Breast epithelium (tissue), 4 donors: ENCODE measurements around the gene ARHGAP15. TPM values are rescaled to one million over a fixed set of nuclear protein-coding genes. Genes with fewer than 3 reads are reported as not detected.

Experiments
- DNase-seq, 2 donors: peaks; one replicate each; pipeline ENCODE4 v3.0.0-alpha.2; 2019; ENCODE audit warnings: low spot score in 2 of 2
- H3K27ac ChIP-seq, 2 donors: fragments of 200-600 bp; sonication (generic) in 1 of 2; one replicate each; pipeline ENCODE4 v1.5.1; 2016 to 2019; ENCODE audit warnings: mild to moderate bottlenecking in 1 of 2
- H3K27me3 ChIP-seq, 2 donors: fragments of 200-600 bp; sonication (generic) in 1 of 2; one replicate each; pipeline versions ENCODE4 v1.5.1 to v1.6.0; 2017 to 2019; ENCODE audit warnings: control low read depth in 1 of 2, mild to moderate bottlenecking in 1 of 2
- H3K36me3 ChIP-seq: fragments of 200-600 bp; one replicate; pipeline ENCODE4 v1.5.1; 2019
- H3K4me1 ChIP-seq, 2 donors: fragments of 200-600 bp; sonication (generic); one replicate each; pipeline ENCODE4 v1.5.1; 2016 to 2019; ENCODE audit warnings: control low read depth in 1 of 2
- H3K4me3 ChIP-seq, 3 donors: fragments of 200-600 bp; sonication (generic); 1 replicate in 2 of 3; 2 replicates in 1 of 3; pipeline ENCODE4 v1.5.1; 2016 to 2019; ENCODE audit warnings: mild to moderate bottlenecking in 3 of 3, moderate library complexity in 2 of 3
- H3K9me3 ChIP-seq, 2 donors: fragments of 200-600 bp; sonication (generic) in 1 of 2; one replicate each; pipeline ENCODE4 v1.5.1; 2016 to 2019; ENCODE audit warnings: control low read depth in 1 of 2
- CTCF ChIP-seq, 3 donors: fragments of 450-650 bp; IDR thresholded peaks; one replicate each; pipeline ENCODE4 v1.5.1; 2016 to 2017; ENCODE audit warnings: antibody characterized with exemption in 3 of 3, mild to moderate bottlenecking in 3 of 3, moderate library complexity in 3 of 3
- POLR2A ChIP-seq: fragments of 450-650 bp; IDR thresholded peaks from one replicate; pipeline ENCODE4 v1.6.1; 2016; ENCODE audit warnings: antibody characterized with exemption, mild to moderate bottlenecking, moderate library complexity
- POLR2AphosphoS5 ChIP-seq, 3 donors: sonication (generic); formaldehyde crosslinking; IDR thresholded peaks; one replicate each; pipeline ENCODE4 v1.6.1; 2017; ENCODE audit warnings: antibody characterized with exemption in 3 of 3
- intact Hi-C: fragments of 100-400 bp; cut with DNase I; formaldehyde crosslinking; loops from one replicate; pipeline ENCODE4 v1.15.1; 2023; ENCODE audit warnings: low total_unique reads
- total RNA-seq, 3 donors: library from RNA; depleted of rRNA; stranded (reverse); fragments of >200 nt; gene quantifications; one replicate each; pipeline ENCODE4 v1.1.0, GENCODE V29; 2016

ARHGAP15 gene
- total RNA-seq, 3 donors from 2014 or later: 8.9 to 13.4 (median 10.7) TPM

- no peak for TF ChIP-seq POLR2A
- TF ChIP-seq POLR2AphosphoS5 (IDR thresholded peaks at IDR 0.05): no peak
- TF ChIP-seq CTCF (IDR thresholded peaks at IDR 0.05): no peak
- intact Hi-C loops: no loop called here
- no peak for DNase-seq
These were observed 8.1 kb upstream of the ARHGAP15 start for GRCh38 chr2:143121079-143121478.

GRCh38 chr2:143121957-143122356, 7.3 kb upstream of the ARHGAP15 start:
- Histone ChIP-seq H3K36me3 (no peaks in the 10 kb centered on the region), H3K4me1 (no peaks in the 10 kb centered on the region), H3K9me3 (no peaks in the 10 kb centered on the region), H3K27me3 (no peaks in the 10 kb centered on the region), H3K4me3 (no peak overlapping the region), H3K27ac (no peak overlapping the region)
- intact Hi-C loops: no loop called here
- TF ChIP-seq CTCF (IDR thresholded peaks at IDR 0.05) (no peak), POLR2A (no peak), POLR2AphosphoS5 (IDR thresholded peaks at IDR 0.05) (no peak)
- DNase-seq: no peak

More at GRCh38 chr2:143121079-143121478, 8.1 kb upstream of the ARHGAP15 start:
- Histone ChIP-seq H3K4me1 (no peaks in the 10 kb centered on the region), H3K4me3 (no peak overlapping the region), H3K27me3 (no peaks in the 10 kb centered on the region), H3K9me3 (no peaks in the 10 kb centered on the region), H3K27ac (no peak overlapping the region), H3K36me3 (no peaks in the 10 kb centered on the region)

- Histone ChIP-seq H3K27me3 (no peaks in the 10 kb centered on the region), H3K4me1 (no peaks in the 10 kb centered on the region), H3K9me3 (no peaks in the 10 kb centered on the region), H3K27ac (no peak overlapping the region), H3K36me3 (no peaks in the 10 kb centered on the region), H3K4me3 (no peak overlapping the region)
- intact Hi-C loops: no loop called here
- TF ChIP-seq CTCF (IDR thresholded peaks at IDR 0.05) (no peak), POLR2A (no peak), POLR2AphosphoS5 (IDR thresholded peaks at IDR 0.05) (no peak)
- DNase-seq: no peak
These were observed 5.3 kb upstream of the ARHGAP15 start for GRCh38 chr2:143123911-143124310.

- no peaks in the 10 kb centered on the region for H3K36me3 ChIP-seq
- H3K9me3 ChIP-seq: no peaks in the 10 kb centered on the region
- no peaks in the 10 kb centered on the region for H3K27me3 ChIP-seq
- no peaks in the 10 kb centered on the region for H3K4me1 ChIP-seq
- no peak overlapping the region for H3K27ac ChIP-seq
- TF ChIP-seq POLR2A (no peak), POLR2AphosphoS5 (IDR thresholded peaks at IDR 0.05) (no peak), CTCF (IDR thresholded peaks at IDR 0.05) (no peak)
- intact Hi-C loops: no loop called here
- no peak overlapping the region for H3K4me3 ChIP-seq
- DNase-seq: no peak
These were observed 4.8 kb upstream of the ARHGAP15 start for GRCh38 chr2:143124445-143124844.

- no peaks in the 10 kb centered on the region for H3K9me3 ChIP-seq
- TF ChIP-seq POLR2A: no peak
- no peak for TF ChIP-seq CTCF (IDR thresholded peaks at IDR 0.05)
- no peak for TF ChIP-seq POLR2AphosphoS5 (IDR thresholded peaks at IDR 0.05)
- intact Hi-C loops: no loop called here
- no peak overlapping the region for H3K27ac ChIP-seq
- DNase-seq: no peak
- H3K4me3 ChIP-seq: no peak overlapping the region
- no peaks in the 10 kb centered on the region for H3K4me1 ChIP-seq
- no peaks in the 10 kb centered on the region for H3K27me3 ChIP-seq
- H3K36me3 ChIP-seq: no peaks in the 10 kb centered on the region
These were observed 3.5 kb upstream of the ARHGAP15 start for GRCh38 chr2:143125717-143126116.
